Activated CD8-positive, alpha-beta memory T cell treated with anti-CD3 and anti-CD28 coated beads, Interleukin-2, amount 50 U/mL, for 48 hours (primary cell): Measurements from ENCODE around the gene NECTIN2.

Experiments
- DNase-seq: peaks from one replicate; pipeline ENCODE4 v3.0.0-alpha.2; 2020

NECTIN2 gene

DNA sequence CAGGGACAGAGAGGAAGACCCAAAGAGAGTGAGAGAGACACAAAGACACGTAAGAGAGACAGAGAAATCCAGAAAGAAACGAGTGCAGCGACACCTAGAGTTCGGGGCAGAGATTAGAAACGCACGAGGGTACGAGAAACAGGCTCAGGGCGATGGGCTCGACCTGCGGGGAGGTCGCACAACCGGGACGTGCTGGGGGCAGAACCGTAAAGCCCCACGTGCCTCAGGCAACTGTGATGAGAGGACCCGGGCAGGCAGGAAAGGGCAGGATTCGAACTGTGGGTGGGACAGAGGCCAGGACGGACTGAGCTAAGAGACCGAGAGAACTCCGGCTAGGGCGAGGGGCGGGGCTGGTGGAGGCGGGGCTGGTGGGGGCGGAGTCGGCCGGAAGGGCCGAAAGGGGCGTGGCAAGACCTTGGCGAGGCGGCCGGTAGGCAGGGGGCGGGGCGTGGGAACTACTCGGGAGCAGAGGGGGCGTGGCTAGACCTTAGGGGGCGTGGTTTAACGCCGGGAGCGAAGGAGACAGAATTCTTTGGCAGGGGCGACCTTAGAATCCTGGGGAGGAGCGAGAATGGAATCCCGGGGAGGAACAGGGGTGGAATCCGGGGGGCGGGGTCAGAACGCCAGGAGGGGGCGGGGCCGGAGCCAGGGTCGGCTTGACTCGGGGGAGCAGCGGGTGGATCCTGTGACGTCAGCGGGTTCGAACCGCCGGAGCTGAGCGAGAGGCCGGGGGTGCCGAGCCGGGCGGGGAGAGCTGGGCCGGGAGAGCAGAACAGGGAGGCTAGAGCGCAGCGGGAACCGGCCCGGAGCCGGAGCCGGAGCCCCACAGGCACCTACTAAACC, at the start of gene NECTIN2:
NECTIN2 (plus strand) TSS at position 686 of the 843 bp plus-strand sequence. CDS start 229 bp downstream, outside the sequence.
- DNase-seq, result peak; percentile 100

DNA sequence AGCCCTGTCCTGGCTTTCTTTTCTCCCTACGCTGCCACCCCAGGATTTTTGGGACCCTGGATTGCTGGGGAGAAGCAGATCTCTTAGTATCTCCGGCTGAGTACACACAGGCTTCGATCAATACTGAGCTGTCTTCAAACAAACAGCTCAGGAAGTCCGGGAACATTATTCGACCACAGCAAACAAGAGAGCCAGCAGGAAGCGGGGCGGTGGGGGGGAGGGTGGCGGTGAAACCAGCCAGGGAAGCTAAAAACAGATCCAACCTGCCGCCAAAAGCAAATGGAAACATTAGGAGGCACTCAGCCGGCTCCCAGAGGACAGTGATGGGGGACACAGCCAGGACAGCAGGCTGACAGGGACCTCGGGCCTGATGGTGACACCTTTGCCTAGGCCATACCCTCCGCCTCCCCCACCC, 49.4 kb upstream of the NECTIN2 start:
- no peak for DNase-seq

DNA sequence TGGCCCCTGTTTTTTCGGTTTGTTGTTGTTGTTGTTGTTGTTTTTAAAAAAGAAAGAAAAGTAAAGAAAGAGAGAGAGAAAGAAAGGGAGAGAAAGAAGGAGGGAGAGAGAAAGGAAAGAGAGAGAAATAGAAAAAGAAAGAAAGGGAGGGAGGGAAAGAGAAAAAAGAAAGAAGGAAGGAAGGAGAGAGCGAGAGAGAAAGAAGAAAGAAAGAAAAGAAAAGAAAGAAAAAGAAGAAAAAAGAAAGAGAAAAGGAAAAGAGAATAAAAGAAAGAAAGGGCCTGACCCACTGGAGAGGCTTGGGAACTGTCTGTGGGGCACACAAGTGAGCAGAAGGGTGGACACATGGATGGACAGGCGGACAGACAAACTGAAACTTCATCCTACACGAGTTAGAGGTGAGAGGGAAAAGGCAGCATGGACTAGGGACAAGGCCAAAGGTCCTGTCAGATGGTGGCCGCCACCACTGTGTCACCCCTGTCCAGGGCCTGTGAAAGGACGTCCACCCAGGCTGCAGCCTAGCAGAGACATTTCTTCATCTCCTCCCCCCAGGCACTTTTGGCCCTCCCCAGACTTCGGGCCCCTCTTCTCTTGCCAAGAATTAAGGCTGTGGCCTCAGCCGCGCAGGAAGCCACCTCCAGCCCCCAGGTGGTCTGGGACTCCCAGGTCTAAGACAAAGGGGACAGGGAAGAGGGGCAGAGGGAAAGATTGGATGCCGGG, 46.3 kb upstream of the NECTIN2 start:
- DNase-seq, result no peak

DNA sequence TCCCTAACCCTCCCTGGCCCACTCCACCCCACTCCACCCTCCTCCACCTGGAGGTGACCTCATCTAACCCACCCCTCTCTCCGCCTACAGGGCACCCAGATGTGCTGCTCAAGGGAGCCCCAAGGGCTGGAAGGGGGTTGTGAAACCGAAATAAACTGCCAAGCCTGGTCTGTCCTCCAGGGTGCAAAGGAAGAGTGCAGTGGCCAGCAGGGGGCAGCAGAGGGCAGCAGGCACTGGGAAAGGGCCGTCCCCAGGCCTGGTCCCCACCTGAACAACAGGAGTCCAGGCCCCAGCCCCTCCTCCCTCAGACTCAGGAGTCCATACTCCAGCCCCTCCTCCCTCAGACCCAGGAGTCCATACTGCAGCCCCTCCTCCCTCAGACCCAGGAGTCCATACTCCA, 45.6 kb upstream of the NECTIN2 start:
- peak; percentile 98 for DNase-seq

DNA sequence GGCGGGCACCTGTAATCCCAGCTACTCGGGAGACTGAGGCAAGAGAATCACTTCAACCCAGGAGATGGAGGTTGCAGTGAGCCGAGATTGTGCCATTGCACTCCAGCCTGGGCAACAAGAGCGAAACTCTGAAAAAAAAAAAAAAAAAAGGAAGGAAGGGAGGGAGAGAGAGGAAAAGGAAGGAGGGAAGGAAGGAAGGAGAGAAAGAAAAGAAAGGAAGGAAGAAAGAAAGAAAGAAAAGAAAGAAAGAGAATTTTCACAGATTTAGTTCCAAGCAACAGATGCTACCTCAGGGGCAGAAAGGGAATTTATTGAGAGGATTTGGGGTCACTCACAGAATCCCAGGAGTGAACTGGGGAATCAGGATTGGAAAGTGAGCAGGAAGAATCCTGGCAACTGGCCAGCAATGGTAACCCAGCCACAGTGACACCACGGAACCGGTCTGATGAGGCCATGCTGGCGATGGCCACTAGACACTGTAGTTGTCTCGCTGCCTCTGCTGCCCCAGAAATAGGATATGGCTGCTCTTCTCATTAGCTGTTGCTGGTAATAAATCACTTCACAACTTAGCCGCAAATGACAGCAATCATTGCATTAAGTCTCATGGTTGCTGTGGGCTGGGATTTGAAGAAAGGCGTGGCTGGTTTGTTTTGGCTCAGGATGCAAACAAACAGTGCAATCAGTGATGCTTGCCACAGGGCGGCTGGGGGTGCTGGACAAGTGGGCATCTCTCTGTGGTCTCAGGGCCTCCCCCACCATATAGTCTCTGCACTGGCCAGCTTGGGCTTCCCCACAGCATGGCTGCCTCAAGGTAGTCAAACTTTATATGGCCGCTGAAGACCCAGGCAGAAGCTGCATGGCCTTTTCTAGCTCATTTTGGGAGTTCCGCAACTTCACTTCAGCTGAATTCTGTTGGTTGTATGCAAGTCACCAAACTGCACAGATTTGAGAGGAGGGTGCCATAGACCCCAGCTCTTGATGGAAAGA, 42.4 kb upstream of the NECTIN2 start:
- no peak for DNase-seq

DNA sequence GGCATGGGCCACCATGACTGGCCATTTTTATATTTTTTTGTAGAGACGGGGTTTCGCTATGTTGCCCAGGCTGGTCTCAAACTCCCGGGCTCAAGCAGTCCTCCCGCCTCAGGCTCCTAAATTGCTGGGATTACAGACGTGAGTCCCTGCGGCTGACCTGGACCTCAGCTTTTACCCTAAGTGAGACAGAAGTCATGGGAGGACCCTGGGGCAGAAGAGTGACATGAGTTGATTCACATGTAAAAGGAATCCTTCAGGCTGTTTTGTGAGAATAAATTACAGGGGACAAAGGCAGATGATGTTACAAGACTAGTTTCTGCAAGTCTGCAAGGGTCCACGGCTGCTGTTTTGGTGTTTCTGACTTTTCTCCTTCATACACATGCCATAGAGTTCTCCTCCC, 39.8 kb upstream of the NECTIN2 start:
- no peak for DNase-seq

DNA sequence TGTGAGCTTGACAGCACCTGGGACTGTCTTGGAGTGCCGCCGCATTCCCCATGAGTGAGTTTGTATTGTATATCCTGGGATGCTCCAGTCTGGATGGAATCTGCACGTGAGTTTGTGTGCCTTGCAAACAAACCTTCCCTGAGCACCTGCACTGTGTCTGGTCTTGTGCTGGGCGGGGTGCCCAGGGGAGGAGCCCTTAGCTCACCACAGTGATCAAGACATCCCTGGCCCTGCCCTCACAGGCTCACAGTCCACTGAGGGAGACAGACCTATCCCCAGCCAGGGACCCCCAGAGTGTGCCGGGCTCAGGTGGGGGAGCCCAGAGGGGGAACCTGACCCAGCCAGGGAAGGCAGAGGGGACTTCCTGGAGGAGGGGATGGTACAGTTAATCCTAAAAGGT, 38.9 kb upstream of the NECTIN2 start:
- DNase-seq, result no peak

DNA sequence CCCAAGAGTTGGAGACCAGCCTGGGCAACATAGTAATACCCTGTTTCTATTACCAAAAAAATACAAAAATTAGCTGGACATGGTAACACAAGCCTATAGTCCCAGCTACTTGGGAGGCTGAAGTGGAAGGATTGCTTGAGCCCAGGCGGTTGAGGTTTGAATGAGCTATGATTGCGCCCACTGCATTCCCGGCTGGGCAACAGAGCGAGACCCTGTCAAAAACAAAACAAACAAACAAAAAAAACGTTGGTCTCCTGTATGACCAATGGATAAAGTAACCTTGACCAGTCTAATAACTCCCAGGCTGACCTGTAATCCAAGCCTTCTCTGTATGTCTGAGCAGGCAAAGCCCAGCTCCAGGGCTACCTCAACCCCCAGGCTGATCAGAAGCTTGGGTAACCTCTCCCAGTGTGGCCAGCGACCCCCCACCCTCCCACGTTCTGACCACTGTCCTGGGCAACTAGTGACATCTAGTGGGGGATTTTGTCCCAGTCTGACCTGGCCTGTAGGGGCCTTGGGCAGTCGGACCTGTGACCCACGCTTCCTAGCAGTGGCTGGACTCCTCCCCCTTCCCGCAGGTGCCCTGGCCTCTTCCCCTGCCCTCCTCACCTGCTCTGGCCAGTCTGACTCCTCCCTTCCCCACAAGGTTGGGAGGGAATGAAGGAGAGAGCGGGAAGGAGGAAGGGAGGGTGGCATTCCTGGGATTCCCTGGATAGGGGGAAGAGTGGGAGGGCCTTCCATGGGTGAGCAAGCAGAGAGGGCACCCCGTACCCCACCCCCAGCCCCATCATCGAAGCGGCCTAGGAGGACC, 38.2 kb upstream of the NECTIN2 start:
- DNase-seq, result no peak

DNA sequence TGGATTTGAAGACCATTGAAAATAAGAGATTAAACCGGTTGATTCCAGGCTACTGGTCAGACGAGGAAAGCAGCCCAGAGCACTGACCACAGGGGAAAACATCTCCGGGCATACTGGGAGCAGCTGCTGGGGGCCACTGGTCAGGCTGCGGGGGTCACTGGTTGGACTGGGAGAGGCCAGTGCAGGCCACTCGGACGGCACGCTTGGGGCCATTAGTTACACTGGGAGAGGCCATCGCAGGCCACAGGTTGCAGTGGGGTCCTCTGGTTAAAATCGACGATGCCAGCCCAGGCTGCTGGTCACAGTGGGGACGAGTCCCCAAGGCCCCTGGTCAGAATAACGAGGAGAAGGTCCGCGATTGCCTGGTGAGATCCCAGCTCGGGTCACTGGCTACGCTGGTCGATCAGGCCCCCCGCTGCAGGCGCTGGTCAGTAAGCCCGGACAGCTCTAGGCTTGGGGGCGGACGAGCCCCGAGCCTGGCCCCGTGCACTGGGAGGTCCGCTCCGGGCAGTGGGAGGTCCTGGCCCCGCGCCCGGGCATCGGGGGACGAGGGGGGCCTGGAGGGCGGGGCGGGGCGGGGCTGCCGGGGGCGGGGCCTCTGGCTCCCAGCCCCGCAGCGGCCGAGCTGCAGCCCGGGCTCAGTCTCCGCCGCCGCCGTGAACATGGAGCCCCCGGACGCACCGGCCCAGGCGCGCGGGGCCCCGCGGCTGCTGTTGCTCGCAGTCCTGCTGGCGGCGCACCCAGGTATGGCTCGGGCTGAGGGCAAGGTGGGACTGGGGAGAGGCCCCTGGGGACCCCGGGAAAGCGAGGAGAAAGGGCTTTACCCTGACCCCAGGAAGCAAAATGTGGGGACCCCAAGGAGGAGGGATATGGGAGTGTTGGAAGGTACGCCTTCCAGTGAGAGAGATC, 37.4 kb upstream of the NECTIN2 start, which contains the start of gene BCAM:
BCAM (plus strand) TSS at position 641 of the 909 bp plus-strand sequence; CDS start at position 663, 22 bp downstream.
- no peak for DNase-seq

DNA sequence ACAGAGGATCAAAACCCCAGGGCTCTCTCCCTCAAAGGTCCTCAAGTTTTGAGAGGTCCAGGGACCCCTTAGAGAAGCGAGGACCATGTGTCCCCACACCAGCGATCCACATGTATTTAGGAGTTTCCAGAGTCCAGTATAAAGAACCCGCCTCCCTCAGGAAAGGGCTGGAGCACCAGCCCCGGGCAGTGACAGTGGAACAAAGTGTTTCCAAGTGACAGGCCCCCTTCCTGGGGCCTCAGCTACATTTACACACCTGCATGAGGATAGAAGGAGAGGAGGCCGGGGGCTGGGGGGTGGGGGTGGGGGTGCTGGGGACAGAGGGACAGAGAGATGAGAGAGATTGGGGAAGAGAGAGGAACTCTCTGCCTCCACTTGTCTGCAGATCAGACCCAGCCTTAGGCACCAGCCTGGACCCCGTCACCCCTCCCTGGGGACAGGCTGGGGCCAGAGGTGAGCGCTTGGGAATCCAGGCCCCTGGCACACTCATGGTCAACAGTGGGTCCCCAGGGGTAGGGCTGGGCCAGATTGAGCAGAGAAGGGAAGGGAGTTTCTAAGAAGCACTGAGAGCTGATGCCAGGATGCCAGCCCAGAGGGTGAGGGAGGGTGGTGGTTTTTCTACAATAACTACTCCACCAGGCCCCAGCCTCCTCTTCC, 36.4 kb upstream of the NECTIN2 start:
- no peak for DNase-seq

DNA sequence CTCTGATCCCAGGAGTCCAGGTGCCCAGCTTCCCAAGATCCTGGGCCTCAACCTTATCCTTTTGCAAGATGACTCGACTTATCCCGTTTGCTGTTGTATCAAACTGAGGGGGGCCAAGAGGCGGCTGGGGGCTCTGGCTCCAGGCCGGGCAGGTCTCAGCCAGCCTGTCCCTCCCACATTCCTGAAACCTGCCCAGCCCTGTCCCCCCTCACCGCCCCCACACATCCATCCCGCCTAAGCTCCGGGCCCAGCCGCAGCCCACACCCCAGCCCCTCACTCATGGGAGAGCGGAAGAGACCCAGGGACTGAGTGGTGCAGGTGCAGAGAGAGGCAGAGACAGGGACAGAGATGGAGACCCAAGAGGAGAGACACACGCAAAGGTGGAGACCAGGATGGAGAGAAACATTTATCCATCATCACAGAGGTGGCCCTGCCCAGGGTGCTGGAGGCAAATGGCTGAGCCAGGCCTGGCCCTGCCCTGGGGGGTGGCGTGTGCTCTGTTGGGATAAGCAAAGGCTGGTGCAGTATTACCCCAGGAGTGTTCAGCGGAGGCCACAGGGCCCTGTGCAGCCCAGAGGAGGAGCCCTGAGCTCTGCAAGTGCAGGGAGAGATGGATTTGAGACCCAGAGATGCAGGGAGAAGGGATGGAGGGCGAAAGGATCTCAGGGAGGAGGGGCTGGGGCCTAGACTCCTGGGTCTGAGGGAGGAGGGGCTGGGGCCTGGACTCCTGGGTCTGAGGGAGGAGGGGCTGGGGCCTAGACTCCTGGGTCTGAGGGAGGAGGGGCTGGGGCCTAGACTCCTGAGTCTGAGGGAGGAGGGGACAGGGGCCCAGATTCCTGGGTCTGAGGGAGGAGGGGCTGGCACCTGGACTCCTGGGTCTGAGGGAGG, 35.6 kb upstream of the NECTIN2 start:
- DNase-seq, result no peak

DNA sequence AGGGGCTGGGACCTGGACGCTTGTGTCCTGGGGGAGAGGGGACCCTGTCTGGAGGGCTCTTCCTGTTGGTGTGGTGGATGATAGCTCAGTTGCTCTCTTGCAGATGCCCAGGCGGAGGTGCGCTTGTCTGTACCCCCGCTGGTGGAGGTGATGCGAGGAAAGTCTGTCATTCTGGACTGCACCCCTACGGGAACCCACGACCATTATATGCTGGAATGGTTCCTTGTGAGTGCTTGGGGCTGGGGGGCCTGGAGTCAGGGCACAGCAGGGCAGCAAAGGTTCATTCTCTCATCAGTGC, 35.0 kb upstream of the NECTIN2 start:
- no peak for DNase-seq

DNA sequence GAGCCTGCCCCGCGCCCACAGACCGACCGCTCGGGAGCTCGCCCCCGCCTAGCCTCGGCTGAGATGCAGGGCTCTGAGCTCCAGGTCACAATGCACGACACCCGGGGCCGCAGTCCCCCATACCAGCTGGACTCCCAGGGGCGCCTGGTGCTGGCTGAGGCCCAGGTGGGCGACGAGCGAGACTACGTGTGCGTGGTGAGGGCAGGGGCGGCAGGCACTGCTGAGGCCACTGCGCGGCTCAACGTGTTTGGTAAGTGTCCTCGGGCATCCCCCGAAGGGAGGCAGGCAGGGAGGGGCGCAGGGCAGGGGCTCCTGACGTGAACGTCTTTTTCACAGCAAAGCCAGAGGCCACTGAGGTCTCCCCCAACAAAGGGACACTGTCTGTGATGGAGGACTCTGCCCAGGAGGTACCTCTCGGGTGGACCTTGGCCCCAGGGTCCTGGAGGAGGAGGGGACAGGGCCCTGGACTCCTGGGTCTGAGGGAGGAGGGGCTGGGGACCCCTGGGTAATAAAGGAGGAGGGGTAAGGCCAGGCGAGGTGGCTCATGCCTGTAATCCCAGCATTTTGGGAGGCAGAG, 33.9 kb upstream of the NECTIN2 start:
- DNase-seq, result no peak

DNA sequence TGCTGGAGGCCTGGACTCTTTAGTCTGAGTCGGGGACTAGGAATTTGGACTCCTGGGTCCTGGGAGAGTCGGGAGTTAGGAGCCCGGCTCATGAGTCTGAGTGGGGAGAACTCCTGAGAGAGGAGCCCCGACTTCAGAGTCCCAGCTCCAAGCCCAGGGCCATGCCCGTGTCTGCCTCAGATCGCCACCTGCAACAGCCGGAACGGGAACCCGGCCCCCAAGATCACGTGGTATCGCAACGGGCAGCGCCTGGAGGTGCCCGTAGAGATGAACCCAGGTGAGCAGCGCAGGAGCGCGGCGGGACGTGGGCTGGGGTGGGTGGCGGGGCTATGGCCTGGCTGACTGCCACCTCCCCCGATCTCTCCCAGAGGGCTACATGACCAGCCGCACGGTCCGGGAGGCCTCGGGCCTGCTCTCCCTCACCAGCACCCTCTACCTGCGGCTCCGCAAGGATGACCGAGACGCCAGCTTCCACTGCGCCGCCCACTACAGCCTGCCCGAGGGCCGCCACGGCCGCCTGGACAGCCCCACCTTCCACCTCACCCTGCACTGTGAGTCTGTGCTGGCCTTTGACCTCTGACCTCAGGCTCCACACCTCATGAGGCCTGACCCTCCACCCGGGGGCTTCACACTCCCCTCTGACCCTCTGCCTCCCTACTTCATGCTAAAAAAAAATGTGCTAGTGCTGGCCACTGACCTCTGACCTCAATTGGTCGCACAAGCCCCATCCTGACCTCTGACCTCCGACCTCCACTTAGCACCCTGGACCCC, 32.8 kb upstream of the NECTIN2 start:
- no peak for DNase-seq

DNA sequence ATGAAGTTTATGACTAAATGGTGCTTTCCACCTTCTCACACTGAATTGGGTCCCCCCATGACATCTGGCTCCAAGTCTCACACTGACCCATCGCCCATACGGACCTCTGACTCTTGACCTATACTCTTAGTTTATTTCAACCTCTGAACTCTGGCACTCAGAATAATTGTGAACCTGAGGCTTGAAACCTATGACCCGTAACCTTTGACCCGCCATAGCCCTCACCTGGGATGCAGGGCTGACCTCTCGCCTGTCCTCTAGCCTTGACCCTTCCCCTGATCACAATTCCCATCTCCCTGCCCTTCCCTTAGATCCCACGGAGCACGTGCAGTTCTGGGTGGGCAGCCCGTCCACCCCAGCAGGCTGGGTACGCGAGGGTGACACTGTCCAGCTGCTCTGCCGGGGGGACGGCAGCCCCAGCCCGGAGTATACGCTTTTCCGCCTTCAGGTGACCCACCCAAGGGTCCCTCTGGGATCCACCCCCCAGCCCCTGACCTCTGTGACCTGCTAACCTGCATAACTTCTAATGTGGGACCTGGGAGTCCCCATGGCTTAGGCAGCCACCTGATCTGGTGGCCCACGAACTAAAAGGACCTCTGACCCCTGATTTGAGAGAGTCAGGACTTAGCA, 32.1 kb upstream of the NECTIN2 start:
- DNase-seq, result no peak

DNA sequence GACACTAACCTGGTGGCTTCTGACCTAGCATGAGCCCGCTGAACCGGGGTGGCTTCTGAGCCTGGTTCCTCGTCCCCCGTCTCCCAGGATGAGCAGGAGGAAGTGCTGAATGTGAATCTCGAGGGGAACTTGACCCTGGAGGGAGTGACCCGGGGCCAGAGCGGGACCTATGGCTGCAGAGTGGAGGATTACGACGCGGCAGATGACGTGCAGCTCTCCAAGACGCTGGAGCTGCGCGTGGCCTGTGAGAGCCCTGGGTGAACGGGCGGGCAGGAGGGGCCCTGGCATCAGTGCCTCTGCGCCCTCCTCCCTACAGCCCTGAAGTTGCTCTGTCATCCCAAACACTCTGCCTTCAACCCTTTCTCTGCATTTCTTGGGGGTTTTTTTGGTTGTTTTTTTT, 31.6 kb upstream of the NECTIN2 start:
- DNase-seq, result no peak

DNA sequence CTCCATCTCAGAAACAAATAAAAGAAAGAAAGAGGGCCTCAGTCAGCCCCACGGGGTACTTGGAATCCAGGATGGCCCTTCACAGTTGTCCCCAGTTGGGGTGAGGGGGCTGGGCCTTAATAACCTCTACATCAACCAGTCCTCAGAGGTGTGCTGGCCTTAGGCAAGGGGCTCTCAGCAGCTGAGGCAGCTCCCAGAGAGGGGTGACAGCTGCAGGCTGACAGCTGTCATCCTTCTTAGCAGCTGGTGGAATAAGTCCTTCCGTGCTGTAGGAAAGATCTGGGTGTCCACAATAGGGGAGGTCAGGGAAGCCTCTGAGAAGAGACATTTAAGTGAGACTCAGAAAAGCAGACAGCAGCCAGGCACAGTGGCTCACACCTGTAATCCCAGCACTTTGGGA, 29.8 kb upstream of the NECTIN2 start:
- no peak for DNase-seq
